Activated CD8-positive, alpha-beta memory T cell treated with anti-CD3 and anti-CD28 coated beads for 24 hours (primary cell): ENCODE results near the gene LRRC47.

Experiments
- DNase-seq: peaks from one replicate; pipeline ENCODE4 v3.0.0-alpha.2; 2020

LRRC47 gene

GRCh38 chr1:3731583-3732433, 64.5 kb downstream of the LRRC47 start:
- no peak for DNase-seq

DNA sequence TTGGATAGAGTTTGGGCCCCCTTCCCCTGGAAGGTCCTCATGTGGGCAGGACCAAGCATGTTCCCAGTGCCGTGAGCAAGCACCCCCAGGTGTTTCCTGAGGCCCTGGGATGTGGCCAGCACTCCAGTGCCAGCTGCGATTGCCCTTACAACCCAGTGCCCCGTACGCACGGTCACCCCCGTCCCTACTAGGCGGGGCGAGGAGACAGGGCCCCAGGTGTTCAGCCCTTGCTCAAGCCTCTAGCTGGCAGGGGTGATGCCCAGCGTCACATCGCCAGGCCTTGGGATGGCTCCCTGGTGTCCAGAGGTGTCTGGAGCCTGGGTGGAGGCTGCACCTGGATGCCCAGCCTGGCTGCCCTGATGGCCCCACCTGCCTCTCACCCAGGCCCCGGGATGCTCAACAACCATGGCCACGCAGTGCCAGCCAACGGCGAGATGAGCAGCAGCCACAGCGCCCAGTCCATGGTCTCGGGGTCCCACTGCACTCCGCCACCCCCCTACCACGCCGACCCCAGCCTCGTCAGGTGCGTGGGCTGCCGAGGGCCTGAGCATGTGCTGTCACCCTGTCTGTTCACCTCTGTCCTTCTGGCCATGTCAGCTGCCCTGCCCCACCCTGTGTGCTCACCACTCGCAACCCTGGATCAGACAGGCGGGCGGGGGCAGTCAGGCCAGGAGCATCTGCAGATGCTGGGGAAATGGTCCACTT, 65.6 kb downstream of the LRRC47 start:
- no peak for DNase-seq

DNA sequence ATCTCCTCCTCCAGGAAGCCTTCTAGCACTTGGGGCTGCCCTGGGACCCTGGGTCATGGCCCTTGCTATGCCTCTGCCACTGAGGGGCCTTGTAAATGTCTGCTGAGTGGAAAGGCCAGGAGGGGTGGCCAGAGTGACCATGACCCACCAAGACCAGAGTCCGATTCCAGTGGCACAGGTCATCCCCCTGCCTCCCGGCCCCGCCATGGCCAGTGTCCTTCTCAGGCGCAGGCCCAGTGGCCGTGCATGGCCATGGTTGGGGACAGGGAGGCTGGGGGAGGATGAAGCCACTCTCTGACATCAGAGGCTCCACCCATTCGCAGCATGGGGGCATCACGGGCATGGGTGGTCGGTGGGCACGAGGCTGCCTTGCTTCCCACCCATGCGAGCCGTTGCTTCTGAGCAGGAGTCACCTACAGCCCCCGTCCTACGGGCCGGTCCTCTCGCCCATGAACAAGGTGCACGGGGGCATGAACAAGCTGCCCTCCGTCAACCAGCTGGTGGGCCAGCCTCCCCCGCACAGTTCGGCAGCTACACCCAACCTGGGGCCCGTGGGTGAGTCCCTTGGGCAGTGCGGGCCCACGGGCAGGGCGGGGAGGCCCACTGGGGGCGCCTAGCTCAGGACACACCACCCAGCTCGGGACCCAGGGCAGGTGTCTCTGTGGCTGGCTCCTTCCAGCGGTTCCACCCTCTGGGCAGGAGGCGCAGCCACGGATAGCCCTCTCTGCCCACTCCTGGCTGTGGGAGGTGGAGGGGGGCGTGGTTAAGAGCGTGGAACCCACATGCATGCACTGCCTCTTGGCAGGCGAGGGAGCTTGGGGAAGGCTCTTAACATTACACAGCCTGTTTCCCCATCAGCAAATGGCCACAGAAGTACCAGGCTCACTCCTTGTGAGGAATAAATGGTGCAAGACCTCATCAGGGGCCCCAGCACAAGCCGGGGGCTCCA, 66.4 kb downstream of the LRRC47 start:
- DNase-seq: no peak
